ENCODE measurements around the gene SFMBT1.

Gene SFMBT1

GRCh38 chr3:52879581-52879980, 166.3 kb downstream of the SFMBT1 start:
- DNase-seq, result no peak

- DNase-seq, result no peak
These were observed 166.8 kb downstream of the SFMBT1 start for GRCh38 chr3:52879090-52879489.

GRCh38 chr3:52877085-52877484, 168.8 kb downstream of the SFMBT1 start:
- DNase-seq, result no peak

GRCh38 chr3:52874864-52875587, 170.8 kb downstream of the SFMBT1 start:
- DNase-seq, result no peak

- no peak for DNase-seq
These were observed 171.6 kb downstream of the SFMBT1 start for GRCh38 chr3:52874160-52874701.

- DNase-seq, result no peak
These were observed 172.3 kb downstream of the SFMBT1 start for GRCh38 chr3:52873433-52874159.

GRCh38 chr3:52872245-52872644, 173.6 kb downstream of the SFMBT1 start:
- no peak for DNase-seq

- DNase-seq, result no peak
These were observed 174.1 kb downstream of the SFMBT1 start for GRCh38 chr3:52871761-52872160.

DNA sequence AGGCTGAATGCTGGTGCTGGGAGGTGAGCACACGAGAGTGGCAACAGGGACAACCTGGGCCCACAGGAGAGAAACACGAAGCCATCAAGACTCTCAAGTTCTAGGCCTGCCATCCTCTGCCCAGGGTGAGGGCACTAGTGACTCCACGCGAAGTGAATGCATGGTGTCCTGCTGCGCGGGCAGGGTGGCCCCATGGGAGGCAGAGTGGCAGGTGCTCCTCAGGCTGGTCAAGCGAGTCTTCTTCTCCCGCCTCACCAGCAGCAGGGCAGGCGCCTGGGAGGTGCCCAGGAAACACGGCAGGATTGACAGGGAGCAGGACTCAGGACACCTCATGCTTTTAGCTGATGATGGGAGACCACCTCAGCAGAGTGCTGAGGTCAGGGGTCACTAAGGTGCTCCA, 175.4 kb downstream of the SFMBT1 start:
- no peak for DNase-seq

DNA sequence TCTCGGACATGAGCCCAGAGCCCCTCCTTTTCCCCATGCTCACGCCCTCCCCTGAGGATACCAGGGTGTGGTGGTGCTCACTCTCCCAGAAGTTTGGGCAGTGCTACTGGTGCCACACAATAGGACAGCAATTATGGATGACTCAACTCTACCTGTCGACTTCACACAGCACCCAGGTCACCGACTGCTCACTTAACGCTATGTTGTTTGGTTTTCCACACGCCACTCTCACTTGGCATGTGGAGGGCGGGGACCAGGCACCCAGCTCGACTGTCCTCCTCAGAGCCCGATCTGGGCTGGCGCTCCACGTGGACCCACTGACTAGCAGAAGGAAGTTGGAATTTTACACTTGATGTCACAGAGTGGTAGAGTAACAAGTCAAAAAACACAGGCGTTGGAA, 179.4 kb downstream of the SFMBT1 start:
- DNase-seq, result no peak

DNA sequence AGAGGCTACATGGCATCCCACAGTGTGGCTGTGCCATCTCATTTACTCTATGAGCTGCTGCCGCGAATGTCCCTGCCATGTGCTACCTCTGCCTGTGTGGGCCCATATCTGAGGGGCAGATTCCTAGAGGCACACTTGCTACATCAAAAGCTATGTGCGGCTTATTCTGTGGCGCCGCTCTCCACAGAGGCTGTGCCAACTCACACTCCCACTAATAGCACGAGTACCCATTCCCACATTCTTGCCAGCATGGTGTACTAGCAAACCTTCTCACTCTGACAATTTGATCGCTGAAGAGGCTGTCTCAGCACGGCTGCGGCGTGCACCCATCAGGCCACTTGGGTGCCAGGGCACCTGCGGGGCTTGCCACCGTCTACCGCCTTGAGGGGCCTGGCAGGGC, 179.9 kb downstream of the SFMBT1 start:
- DNase-seq, result no peak

GRCh38 chr3:52860424-52860768, 185.5 kb downstream of the SFMBT1 start:
- DNase-seq, result no peak

- no peak for DNase-seq
These were observed 186.0 kb downstream of the SFMBT1 start for GRCh38 chr3:52859686-52860423.

GRCh38 chr3:52857864-52858263, 188.0 kb downstream of the SFMBT1 start:
- DNase-seq, result no peak

DNA sequence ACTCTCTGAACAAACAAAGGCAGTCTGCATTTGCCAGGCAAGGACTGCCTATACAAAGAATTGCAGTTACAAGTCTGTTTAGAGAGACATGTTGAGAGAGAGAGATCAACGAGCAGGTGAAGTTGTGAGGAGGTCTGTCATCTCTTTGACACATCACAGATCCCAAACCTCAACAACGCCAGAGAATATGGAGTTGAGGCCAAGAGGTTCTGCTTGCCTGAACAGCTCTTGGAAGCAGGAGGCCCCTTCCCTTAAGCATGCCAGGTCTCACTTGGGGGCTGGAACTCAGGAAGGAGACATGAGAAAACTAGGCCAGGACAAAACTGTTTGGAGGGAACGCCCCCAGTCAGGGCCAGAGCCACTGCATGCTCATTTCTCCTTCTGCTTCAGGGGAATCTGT, 188.7 kb downstream of the SFMBT1 start:
- DNase-seq, result no peak

DNA sequence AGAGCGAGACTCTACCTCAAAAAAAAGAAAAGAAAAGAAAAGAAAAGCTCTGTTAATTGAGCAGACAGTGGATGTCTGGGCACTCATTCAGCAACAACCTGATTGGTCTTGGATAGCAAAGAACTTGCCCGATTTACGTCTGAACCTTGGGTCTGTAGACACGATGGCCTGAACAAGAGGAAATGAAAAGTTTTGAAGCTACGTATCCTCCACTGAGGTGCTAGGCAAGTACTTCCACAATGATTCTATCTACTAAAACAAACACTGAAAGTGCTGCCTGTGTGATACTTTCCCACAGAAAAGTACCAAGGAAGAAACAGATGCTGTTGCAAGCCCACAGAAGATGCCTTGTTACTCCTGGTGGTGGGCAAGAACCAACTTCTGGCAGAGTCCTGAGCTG, 189.2 kb downstream of the SFMBT1 start:
- no peak for DNase-seq

GRCh38 chr3:52854013-52854412, 191.9 kb downstream of the SFMBT1 start:
- no peak for DNase-seq
